Mesothelial cell of epicardium (in vitro differentiated cells): ENCODE measurements around the gene PRMT7. TPM values are rescaled to one million over a fixed set of nuclear protein-coding genes. Genes with fewer than 3 reads are reported as not detected.

ENCODE experiments used
- DNase-seq, 2 experiments: peaks; one replicate each; pipeline ENCODE4 v3.0.0; 2021; ENCODE audit warnings: low spot score in 2 of 2; ENCODE audit not compliant: unreplicated experiment in 2 of 2
- H3K27ac Mint-ChIP-seq: 2 replicates; pipeline ENCODE4 v1.8.0; 2021; ENCODE audit warnings: mixed read lengths
- H3K27me3 Mint-ChIP-seq: 2 replicates; pipeline ENCODE4 v1.8.0; 2021; ENCODE audit warnings: low read depth, mixed read lengths
- H3K36me3 Mint-ChIP-seq: 2 replicates; pipeline ENCODE4 v1.8.0; 2021; ENCODE audit warnings: mixed read lengths
- H3K4me1 Mint-ChIP-seq: 2 replicates; pipeline ENCODE4 v1.8.0; 2021; ENCODE audit warnings: mixed read lengths
- H3K4me3 Mint-ChIP-seq: 2 replicates; pipeline ENCODE4 v1.8.0; 2021; ENCODE audit warnings: mild to moderate bottlenecking, moderate library complexity, mixed read lengths
- H3K9me3 Mint-ChIP-seq: 2 replicates; pipeline ENCODE4 v1.8.0; 2021; ENCODE audit warnings: mixed read lengths
- total RNA-seq: library from RNA; stranded (reverse); gene quantifications from 3 replicates; pipeline ENCODE4 v1.2.1, GENCODE V29; 2021
- TF ChIP-seq, protein P1 (sequence below): fragments of 200-600 bp; sonication (generic); IDR thresholded peaks from one replicate; pipeline ENCODE4 v1.5.0; 2021; ENCODE audit warnings: antibody characterized with exemption; ENCODE audit not compliant: unreplicated experiment

PRMT7 gene
- total RNA-seq, 1 donor from 2014 or later: 77.9 TPM

DNA sequence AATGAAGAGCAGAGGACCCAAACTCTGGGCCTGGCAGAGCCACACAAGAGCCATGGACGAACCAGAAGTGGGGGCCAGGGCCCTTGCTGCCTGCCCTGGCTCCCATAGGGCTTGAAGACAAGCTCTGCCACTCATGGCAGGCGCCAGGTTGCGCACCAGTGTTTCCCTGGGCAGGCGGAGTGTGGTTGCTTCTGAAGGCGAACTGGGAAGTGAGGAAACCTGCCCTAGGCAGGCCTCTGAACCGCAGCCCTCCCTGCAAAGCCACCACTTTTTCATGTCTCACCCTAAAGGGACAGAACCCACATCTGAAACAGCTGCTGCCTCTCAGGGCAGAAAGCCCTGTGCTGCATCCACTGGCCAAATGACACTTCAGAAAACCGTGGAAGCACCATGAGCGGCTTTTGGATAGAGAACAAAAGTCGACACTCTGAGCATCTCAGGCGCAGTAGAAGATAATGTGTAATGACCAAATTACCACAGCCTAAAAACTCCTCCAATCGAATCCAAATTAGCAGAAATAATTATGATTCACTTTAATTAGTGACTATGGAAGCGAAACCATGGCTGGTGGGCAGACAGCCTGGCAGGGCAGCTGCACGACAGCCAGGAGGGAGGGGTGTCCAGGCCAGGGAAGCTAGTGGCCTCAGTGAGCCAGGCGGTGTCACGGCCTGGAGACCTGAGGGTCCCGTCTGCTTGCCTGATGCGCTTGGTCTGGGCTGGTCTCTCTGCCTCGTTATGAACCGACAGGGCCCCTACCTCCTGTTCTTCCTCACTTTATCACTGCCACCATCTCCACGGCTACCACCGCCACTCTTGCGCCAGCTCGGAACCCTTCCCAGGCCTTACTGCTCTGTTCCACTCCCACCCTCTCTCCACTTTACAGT, 59.1 kb downstream of the PRMT7 start:
- Mint-ChIP-seq H3K27me3 (peaks cover 2% of the 10 kb centered on the region), H3K4me3 (no peak overlapping the region), H3K4me1 (peaks cover 20% of the 10 kb centered on the region), H3K9me3 (no peaks in the 10 kb centered on the region), H3K36me3 (no peaks in the 10 kb centered on the region), H3K27ac (no peak overlapping the region)
- no peak for DNase-seq
- TF ChIP-seq, protein P1, sequence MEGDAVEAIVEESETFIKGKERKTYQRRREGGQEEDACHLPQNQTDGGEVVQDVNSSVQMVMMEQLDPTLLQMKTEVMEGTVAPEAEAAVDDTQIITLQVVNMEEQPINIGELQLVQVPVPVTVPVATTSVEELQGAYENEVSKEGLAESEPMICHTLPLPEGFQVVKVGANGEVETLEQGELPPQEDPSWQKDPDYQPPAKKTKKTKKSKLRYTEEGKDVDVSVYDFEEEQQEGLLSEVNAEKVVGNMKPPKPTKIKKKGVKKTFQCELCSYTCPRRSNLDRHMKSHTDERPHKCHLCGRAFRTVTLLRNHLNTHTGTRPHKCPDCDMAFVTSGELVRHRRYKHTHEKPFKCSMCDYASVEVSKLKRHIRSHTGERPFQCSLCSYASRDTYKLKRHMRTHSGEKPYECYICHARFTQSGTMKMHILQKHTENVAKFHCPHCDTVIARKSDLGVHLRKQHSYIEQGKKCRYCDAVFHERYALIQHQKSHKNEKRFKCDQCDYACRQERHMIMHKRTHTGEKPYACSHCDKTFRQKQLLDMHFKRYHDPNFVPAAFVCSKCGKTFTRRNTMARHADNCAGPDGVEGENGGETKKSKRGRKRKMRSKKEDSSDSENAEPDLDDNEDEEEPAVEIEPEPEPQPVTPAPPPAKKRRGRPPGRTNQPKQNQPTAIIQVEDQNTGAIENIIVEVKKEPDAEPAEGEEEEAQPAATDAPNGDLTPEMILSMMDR: no peak

DNA sequence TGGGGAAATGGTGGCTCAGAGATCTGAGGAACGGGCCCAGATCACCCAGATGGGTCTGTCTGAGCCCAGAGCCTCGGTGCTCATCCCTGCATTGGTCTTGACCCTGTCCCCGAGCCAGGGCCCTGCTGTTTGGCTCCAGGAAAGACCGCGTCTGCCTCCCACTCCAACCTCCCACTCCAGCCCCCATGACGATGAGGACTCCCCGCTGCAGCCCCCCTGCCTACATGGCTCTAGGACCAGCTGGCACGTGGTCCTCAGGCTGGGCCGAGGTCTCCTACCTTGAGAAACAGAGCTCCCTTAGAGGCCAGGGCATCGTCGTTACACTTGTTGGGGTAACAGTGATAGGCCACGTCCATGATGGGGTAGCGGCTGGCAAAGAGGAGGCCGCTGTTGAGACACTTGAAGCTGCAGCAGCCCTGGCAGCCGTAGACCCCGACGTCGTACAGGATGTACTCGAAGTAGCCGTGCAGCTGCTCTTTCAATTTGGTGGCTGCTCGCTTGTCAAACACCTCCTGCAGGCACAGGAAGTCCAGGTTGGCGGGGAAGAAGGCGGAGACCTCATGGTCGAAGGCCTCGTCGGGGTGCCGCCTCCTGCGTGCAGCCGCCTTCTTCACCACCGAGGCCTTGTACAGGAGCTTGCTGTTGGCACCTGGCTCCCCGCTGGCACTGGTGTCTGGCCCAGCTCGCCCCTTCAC, 59.9 kb downstream of the PRMT7 start:
- no peaks in the 10 kb centered on the region for H3K9me3 Mint-ChIP-seq
- H3K4me3 Mint-ChIP-seq: no peak overlapping the region
- H3K27ac Mint-ChIP-seq: no peak overlapping the region
- TF ChIP-seq, protein P1: no peak
- H3K4me1 Mint-ChIP-seq: peaks cover 17% of the 10 kb centered on the region
- no peaks in the 10 kb centered on the region for H3K36me3 Mint-ChIP-seq
- H3K27me3 Mint-ChIP-seq: peaks cover 2% of the 10 kb centered on the region
- DNase-seq: no peak

DNA sequence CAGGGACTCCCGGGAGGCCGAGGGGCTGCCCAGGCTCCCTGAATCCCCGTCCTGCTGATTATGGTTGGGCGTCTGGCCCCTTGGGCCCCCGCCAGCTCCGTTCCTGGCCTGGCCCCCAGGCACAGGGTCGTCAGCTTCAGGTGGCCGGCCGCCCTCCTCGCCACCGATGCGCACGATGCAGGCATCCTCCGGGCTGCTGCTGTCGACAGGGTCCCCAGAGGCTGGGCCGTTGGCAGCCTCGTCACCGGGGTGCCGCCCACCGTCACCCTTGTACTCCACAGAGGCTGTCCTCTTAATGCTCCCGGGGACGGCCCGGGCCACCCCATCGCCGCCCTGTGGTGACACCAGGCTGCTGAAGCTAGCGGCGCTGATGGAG, 60.4 kb downstream of the PRMT7 start:
- no peak for DNase-seq
- H3K9me3 Mint-ChIP-seq: no peaks in the 10 kb centered on the region
- no peak overlapping the region for H3K27ac Mint-ChIP-seq
- no peaks in the 10 kb centered on the region for H3K36me3 Mint-ChIP-seq
- peaks cover 17% of the 10 kb centered on the region for H3K4me1 Mint-ChIP-seq
- H3K4me3 Mint-ChIP-seq: no peak overlapping the region
- TF ChIP-seq, protein P1: no peak
- H3K27me3 Mint-ChIP-seq: peaks cover 2% of the 10 kb centered on the region

DNA sequence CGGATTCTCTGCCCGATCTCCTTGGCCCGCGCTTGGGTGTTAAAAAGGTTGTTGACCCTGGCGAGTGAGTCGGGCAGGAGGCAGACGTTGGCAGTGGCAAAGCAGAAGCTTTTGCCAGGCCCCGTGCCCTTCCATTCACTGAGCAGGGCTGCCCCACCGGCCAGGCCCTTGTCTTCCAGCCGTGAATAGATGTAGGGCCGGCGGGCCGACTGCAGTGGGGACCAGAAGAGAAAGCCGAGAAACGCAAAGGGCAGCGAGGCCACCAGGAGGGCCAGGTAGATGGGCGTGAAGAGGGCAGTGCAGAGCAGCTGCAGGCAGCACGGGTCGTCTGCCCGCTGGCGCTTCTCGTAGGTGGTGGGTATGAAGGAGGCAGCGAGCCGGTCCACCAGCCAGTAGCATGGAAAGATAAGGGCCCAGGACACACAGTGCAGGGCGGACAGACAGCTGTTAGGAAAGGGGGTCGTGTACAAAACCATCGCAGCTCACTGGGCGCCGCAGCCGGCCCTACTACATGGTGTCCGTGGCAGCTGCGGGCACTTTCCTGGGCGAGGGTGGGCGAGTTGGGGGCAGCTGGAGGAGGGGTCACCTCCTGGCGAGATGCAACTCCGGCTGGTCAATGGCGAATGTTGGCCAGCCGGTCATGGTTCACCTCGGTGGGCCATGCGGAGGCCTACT, 61.0 kb downstream of the PRMT7 start:
- peaks cover 2% of the 10 kb centered on the region for H3K27me3 Mint-ChIP-seq
- no peak overlapping the region for H3K27ac Mint-ChIP-seq
- H3K4me1 Mint-ChIP-seq: peaks cover 17% of the 10 kb centered on the region
- no peak overlapping the region for H3K4me3 Mint-ChIP-seq
- no peaks in the 10 kb centered on the region for H3K9me3 Mint-ChIP-seq
- H3K36me3 Mint-ChIP-seq: no peaks in the 10 kb centered on the region
- no peak for DNase-seq
- TF ChIP-seq, protein P1: no peak

DNA sequence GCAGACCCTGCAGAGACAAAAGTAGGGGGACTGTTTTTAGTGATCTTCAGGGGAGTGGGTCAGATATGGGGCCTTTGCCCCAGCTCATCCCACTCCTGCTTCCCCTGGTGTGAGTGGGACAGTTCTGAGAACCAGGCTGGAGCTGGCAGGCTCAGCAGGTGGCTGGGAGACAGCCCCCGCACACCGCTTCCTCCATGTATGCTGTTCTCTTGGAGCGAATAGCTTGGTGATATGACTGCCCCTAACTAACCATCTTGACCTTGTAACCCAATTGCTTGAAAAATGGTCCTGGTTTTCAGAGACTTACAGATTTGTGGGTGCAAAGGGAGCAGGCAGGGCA, 61.5 kb downstream of the PRMT7 start:
- H3K9me3 Mint-ChIP-seq: no peaks in the 10 kb centered on the region
- H3K27ac Mint-ChIP-seq: no peak overlapping the region
- peaks cover 17% of the 10 kb centered on the region for H3K4me1 Mint-ChIP-seq
- peaks cover 2% of the 10 kb centered on the region for H3K27me3 Mint-ChIP-seq
- TF ChIP-seq, protein P1: no peak
- DNase-seq: no peak
- no peaks in the 10 kb centered on the region for H3K36me3 Mint-ChIP-seq
- no peak overlapping the region for H3K4me3 Mint-ChIP-seq
